Thoracic aorta (tissue), 2 donors: ENCODE data around the gene SPACA5. TPM values are rescaled to one million over a fixed set of nuclear protein-coding genes. Genes with fewer than 3 reads are reported as not detected.
"Not testable (repeated sequence)": the region's sequence is repeated elsewhere in the genome, so short reads cannot be mapped to it uniquely, and the experiment has no call there.

Source experiments
- ATAC-seq: fragments of 150-250 bp; one replicate; pipeline ENCODE4 v1.8.0; 2017; ENCODE audit warnings: low read depth; ENCODE audit not compliant: insufficient number of reproducible peaks, low FRiP score
- DNase-seq: peaks from one replicate; pipeline ENCODE4 v3.0.0-alpha.2; 2020; ENCODE audit warnings: low spot score
- H3K27ac ChIP-seq, 2 donors: fragments of 200-600 bp; sonication (generic); 1 replicate in 1 of 2; 2 replicates in 1 of 2; pipeline ENCODE4 v1.5.1; 2016; ENCODE audit warnings: mild to moderate bottlenecking in 2 of 2, moderate library complexity in 2 of 2
- H3K27me3 ChIP-seq: fragments of 200-600 bp; sonication (generic); replicated peaks from 2 replicates; pipeline ENCODE4 v1.6.0; 2016; ENCODE audit warnings: mild to moderate bottlenecking; ENCODE audit not compliant: insufficient read depth
- H3K36me3 ChIP-seq: fragments of 200-600 bp; sonication (generic); one replicate; pipeline ENCODE4 v1.5.1; 2016
- H3K4me1 ChIP-seq, 2 donors: fragments of 200-600 bp; sonication (generic); 1 replicate in 1 of 2; 2 replicates in 1 of 2; pipeline versions ENCODE4 v1.5.1 to v1.6.0; 2016; ENCODE audit warnings: low read depth in 2 of 2, mild to moderate bottlenecking in 1 of 2; ENCODE audit not compliant: control insufficient read depth in 1 of 2
- H3K4me3 ChIP-seq: fragments of 200-600 bp; sonication (generic); 2 replicates; pipeline ENCODE4 v1.5.1; 2016; ENCODE audit warnings: mild to moderate bottlenecking
- H3K9me3 ChIP-seq: fragments of 200-600 bp; sonication (generic); 2 replicates; pipeline ENCODE4 v1.5.1; 2016
- total RNA-seq, 2 donors: library from RNA; depleted of rRNA; stranded (reverse); fragments of >200 nt; gene quantifications; one replicate each; pipeline versions ENCODE4 v1.1.0 to v1.2.3, GENCODE V29; 2016
- TF ChIP-seq, protein P1 (sequence below): fragments of 200-600 bp; sonication (generic); IDR thresholded peaks from one replicate; pipeline ENCODE4 v1.5.1; 2019; ENCODE audit warnings: antibody characterized with exemption

The SPACA5 gene
- total RNA-seq, 2 donors from 2014 or later, result not detected

- Histone ChIP-seq H3K36me3 (no peaks in the 10 kb centered on the region), H3K27me3 (no peaks in the 10 kb centered on the region), H3K9me3 (no peaks in the 10 kb centered on the region), H3K4me1 (no peaks in the 10 kb centered on the region), H3K27ac (no peak overlapping the region), H3K4me3 (no peak overlapping the region)
- ATAC-seq, result no peak
- no peak for DNase-seq
- TF ChIP-seq, protein P1, sequence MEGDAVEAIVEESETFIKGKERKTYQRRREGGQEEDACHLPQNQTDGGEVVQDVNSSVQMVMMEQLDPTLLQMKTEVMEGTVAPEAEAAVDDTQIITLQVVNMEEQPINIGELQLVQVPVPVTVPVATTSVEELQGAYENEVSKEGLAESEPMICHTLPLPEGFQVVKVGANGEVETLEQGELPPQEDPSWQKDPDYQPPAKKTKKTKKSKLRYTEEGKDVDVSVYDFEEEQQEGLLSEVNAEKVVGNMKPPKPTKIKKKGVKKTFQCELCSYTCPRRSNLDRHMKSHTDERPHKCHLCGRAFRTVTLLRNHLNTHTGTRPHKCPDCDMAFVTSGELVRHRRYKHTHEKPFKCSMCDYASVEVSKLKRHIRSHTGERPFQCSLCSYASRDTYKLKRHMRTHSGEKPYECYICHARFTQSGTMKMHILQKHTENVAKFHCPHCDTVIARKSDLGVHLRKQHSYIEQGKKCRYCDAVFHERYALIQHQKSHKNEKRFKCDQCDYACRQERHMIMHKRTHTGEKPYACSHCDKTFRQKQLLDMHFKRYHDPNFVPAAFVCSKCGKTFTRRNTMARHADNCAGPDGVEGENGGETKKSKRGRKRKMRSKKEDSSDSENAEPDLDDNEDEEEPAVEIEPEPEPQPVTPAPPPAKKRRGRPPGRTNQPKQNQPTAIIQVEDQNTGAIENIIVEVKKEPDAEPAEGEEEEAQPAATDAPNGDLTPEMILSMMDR, result no peak
These were observed 21.3 kb downstream of the SPACA5 start for GRCh38 chrX:48028091-48028490.

DNA sequence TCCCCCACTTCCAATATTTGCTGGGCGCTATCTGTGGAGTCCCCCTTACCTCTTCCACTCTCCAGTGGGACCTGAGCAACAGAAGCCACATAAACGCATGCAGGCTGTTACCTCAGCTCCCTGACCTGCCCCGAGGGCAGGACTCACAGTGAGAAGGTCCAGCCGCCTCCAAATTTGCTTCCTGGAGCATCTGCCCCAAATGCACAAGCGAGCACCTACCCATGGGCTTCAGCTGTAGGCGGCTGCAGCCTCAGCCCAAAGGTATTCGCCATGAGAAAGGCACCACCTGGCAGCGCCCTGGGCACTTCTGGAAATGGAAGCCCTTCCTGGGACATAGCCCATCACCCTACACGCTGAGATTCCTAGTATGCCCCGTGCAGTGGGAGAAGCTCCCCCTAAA is 23.4 kb downstream of the SPACA5 start:
- no peak for DNase-seq
- Histone ChIP-seq H3K27me3 (no peaks in the 10 kb centered on the region), H3K36me3 (no peaks in the 10 kb centered on the region), H3K4me1 (no peaks in the 10 kb centered on the region), H3K27ac (no peak overlapping the region), H3K4me3 (no peak overlapping the region), H3K9me3 (no peaks in the 10 kb centered on the region)
- ATAC-seq, result no peak
- TF ChIP-seq, protein P1, result no peak

GRCh38 chrX:48030641-48031173 is 23.9 kb downstream of the SPACA5 start:
- not testable (repeated sequence) for H3K36me3 ChIP-seq, DNase-seq, H3K4me1 ChIP-seq, H3K27ac ChIP-seq, H3K4me3 ChIP-seq, ATAC-seq, H3K27me3 ChIP-seq, H3K9me3 ChIP-seq

DNA sequence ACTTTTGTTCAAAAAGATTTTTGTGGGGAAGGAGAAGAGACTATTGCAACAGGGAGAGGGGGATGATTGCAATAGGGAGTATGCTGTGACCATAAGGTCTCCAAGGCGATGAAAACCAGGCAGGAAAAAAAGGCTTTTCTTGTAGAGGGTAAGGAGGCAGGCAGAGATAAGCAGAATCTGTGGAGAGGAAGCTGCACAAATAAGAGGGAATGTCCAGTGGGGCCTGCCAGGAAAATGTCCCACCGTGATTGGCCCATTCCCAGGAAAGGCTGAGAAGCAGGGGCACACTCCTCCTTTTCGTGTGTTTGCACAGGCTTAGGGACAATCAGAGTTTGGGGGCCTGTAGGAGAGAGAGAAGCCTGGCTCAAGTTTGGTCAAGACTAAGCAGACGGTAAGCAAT is 29.1 kb downstream of the SPACA5 start:
- Histone ChIP-seq H3K36me3 (no peaks in the 10 kb centered on the region), H3K27me3 (no peaks in the 10 kb centered on the region), H3K9me3 (no peaks in the 10 kb centered on the region), H3K4me3 (no peak overlapping the region), H3K27ac (no peak overlapping the region), H3K4me1 (no peaks in the 10 kb centered on the region)
- TF ChIP-seq, protein P1, result no peak
- ATAC-seq (no peak), DNase-seq (no peak)

GRCh38 chrX:48043056-48043455 is 36.3 kb downstream of the SPACA5 start:
- Histone ChIP-seq H3K36me3 (no peaks in the 10 kb centered on the region), H3K27ac (no peak overlapping the region), H3K9me3 (no peaks in the 10 kb centered on the region), H3K4me3 (no peak overlapping the region), H3K27me3 (no peaks in the 10 kb centered on the region), H3K4me1 (no peaks in the 10 kb centered on the region)
- ATAC-seq (no peak), DNase-seq (no peak)
- TF ChIP-seq, protein P1, result no peak
